ENCODE measurements around the gene RELT. TPM values are rescaled to one million over a fixed set of nuclear protein-coding genes. Genes with fewer than 3 reads are reported as not detected.

The RELT gene
- total and polyA plus RNA-seq, 2 donors: 9.9 to 10.4 TPM

- Histone ChIP-seq H3K4me3 (ENCODE audit: low read length in 2 of 2) (no peak overlapping the region), H3K36me3 (ENCODE audit: control insufficient read depth in 2 of 2, insufficient read depth in 2 of 2, low read length in 1 of 2) (no peaks in the 10 kb centered on the region), H3K27ac (ENCODE audit: low read depth in 1 of 2, low read length in 1 of 2) (peak overlapping the region; percentile 69 to 88), H3K9me3 (ENCODE audit: control insufficient read depth in 2 of 2, insufficient read depth in 1 of 2, low read length in 1 of 2) (no peaks in the 10 kb centered on the region), H3K4me1 (ENCODE audit: control insufficient read depth in 2 of 2, insufficient read depth in 2 of 2, low read length in 2 of 2) (peaks cover 4 to 10% of the 10 kb centered on the region in 2 donors), H3K27me3 (ENCODE audit: control insufficient read depth in 2 of 2, insufficient read depth in 1 of 2, low read length in 1 of 2) (no peaks in the 10 kb centered on the region)
- peak in 1 of 9 donors; percentile 52 for DNase-seq (ENCODE audit: low read depth in 6 of 9, low spot score in 9 of 9)
- WGBS: 94% methylated on average over 4 of the region's 4 CpGs
Observed at GRCh38 chr11:73366265-73366610, 10.0 kb upstream of the RELT start.

DNA sequence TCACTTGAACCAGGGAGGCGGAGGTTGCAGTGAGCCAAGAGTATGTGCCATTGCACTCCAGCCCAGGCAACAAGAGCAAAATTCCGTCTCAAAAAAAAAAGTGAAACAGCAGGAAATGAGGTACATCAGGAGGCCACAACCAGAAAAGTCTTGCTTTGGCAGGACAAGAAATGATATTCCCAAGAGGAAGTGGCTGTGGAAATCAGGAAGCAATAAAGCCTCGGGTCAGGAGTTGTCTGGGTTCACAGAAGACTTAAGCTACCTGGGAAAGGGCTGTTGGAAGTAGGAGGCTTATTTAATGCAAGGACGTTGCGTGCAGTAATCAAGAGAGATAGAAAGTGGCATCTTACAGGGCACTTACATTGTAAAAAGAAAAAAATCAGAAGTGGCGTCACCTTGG lies 9.2 kb upstream of the RELT start:
- H3K4me1 ChIP-seq (ENCODE audit: control insufficient read depth in 2 of 2, insufficient read depth in 2 of 2, low read length in 2 of 2): peaks cover 4 to 10% of the 10 kb centered on the region in 2 donors
- H3K27me3 ChIP-seq (ENCODE audit: control insufficient read depth in 2 of 2, insufficient read depth in 1 of 2, low read length in 1 of 2): no peaks in the 10 kb centered on the region
- 96% methylated on average over 6 of the region's 6 CpGs for WGBS
- no peaks in the 10 kb centered on the region for H3K36me3 ChIP-seq (ENCODE audit: control insufficient read depth in 2 of 2, insufficient read depth in 2 of 2, low read length in 1 of 2)
- DNase-seq (ENCODE audit: low read depth in 6 of 9, low spot score in 9 of 9): no peak
- no peak overlapping the region for H3K4me3 ChIP-seq (ENCODE audit: low read length in 2 of 2)
- no peaks in the 10 kb centered on the region for H3K9me3 ChIP-seq (ENCODE audit: control insufficient read depth in 2 of 2, insufficient read depth in 1 of 2, low read length in 1 of 2)
- no peak overlapping the region for H3K27ac ChIP-seq (ENCODE audit: low read depth in 1 of 2, low read length in 1 of 2)

DNA sequence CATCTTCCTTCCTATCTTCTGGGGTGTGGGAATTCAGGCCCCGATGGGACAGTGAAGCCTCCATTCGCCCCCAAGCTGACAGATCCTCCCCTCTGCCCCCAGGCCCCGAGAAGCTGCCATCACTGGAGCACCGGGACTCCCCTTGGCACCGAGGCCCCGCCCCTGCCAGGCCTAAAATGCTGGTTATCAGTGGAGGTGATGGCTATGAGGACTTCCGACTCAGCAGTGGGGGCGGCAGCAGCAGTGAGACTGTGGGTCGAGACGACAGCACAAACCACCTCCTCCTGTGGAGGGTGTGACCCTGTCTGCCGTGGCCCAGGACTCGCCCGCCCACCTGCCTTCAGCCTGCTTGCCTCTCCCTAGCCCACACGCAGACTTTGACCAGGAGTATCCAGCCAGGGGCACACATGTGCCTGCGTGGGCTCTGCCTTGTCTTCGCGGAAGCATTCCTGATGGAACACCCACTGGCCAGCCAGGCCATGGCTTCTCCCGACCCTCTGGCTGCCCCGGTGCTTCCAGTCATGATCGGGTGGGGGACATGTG lies 8.6 kb upstream of the RELT start:
- Histone ChIP-seq H3K9me3 (ENCODE audit: control insufficient read depth in 2 of 2, insufficient read depth in 1 of 2, low read length in 1 of 2) (no peaks in the 10 kb centered on the region), H3K27ac (ENCODE audit: low read depth in 1 of 2, low read length in 1 of 2) (no peak overlapping the region), H3K4me3 (ENCODE audit: low read length in 2 of 2) (no peak overlapping the region), H3K27me3 (ENCODE audit: control insufficient read depth in 2 of 2, insufficient read depth in 1 of 2, low read length in 1 of 2) (no peaks in the 10 kb centered on the region), H3K4me1 (ENCODE audit: control insufficient read depth in 2 of 2, insufficient read depth in 2 of 2, low read length in 2 of 2) (peaks cover 4 to 10% of the 10 kb centered on the region in 2 donors), H3K36me3 (ENCODE audit: control insufficient read depth in 2 of 2, insufficient read depth in 2 of 2, low read length in 1 of 2) (no peaks in the 10 kb centered on the region)
- no peak for DNase-seq (ENCODE audit: low read depth in 6 of 9, low spot score in 9 of 9)
- 94% methylated on average over 20 of the region's 20 CpGs for WGBS

DNA sequence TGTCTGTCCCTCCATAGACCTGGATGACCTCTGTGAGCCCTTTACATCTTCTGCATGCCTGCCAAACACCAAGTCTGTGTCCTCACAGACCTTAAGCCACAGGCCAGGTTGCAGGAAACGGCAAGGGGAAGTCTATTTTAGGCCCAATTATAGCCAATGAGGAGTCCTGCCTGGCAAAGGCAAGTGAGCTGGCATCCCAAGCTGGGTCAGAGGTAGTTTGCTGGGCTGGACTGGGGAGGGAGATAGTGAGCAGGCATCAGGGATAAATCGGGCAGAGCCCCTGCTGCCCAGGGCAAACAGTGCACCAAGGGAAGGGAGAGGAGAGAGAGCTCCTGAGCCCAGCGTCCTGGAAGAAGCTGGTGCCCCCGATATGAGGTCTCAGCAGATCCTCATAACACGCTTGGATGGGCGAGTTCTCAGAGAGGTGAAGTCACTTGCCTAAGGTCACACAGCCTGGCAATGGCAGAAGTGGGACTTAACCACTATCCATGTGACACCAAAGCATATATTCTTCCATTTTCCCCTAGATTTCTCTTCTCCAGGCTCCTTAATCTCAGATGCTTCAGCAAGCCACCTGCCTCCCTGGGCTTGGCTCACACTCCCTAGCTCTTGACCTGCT lies 3.7 kb upstream of the RELT start:
- 57% methylated on average over 6 of the region's 6 CpGs for WGBS
- H3K27ac ChIP-seq (ENCODE audit: low read depth in 1 of 2, low read length in 1 of 2): no peak overlapping the region
- peaks cover 8 to 15% of the 10 kb centered on the region in 2 donors for H3K4me1 ChIP-seq (ENCODE audit: control insufficient read depth in 2 of 2, insufficient read depth in 2 of 2, low read length in 2 of 2)

GRCh38 chr11:73374151-73374550 lies 2.0 kb upstream of the RELT start:
- H3K27me3 ChIP-seq (ENCODE audit: control insufficient read depth in 2 of 2, insufficient read depth in 1 of 2, low read length in 1 of 2): no peaks in the 10 kb centered on the region
- H3K36me3 ChIP-seq (ENCODE audit: control insufficient read depth in 2 of 2, insufficient read depth in 2 of 2, low read length in 1 of 2): no peaks in the 10 kb centered on the region
- 95% methylated on average over 4 of the region's 4 CpGs for WGBS
- peaks cover 11 to 31% of the 10 kb centered on the region in 2 donors for H3K4me1 ChIP-seq (ENCODE audit: control insufficient read depth in 2 of 2, insufficient read depth in 2 of 2, low read length in 2 of 2)
- H3K9me3 ChIP-seq (ENCODE audit: control insufficient read depth in 2 of 2, insufficient read depth in 1 of 2, low read length in 1 of 2): no peaks in the 10 kb centered on the region
- H3K4me3 ChIP-seq (ENCODE audit: low read length in 2 of 2): no peak overlapping the region
- H3K27ac ChIP-seq (ENCODE audit: low read depth in 1 of 2, low read length in 1 of 2): no peak overlapping the region
- no peak for DNase-seq (ENCODE audit: low read depth in 6 of 9, low spot score in 9 of 9)

More for the DNA sequence above, 3.7 kb upstream of the RELT start:
- no peaks in the 10 kb centered on the region for H3K9me3 ChIP-seq (ENCODE audit: control insufficient read depth in 2 of 2, insufficient read depth in 1 of 2, low read length in 1 of 2)
- H3K36me3 ChIP-seq (ENCODE audit: control insufficient read depth in 2 of 2, insufficient read depth in 2 of 2, low read length in 1 of 2): no peaks in the 10 kb centered on the region
- no peak for DNase-seq (ENCODE audit: low read depth in 6 of 9, low spot score in 9 of 9)
- H3K4me3 ChIP-seq (ENCODE audit: low read length in 2 of 2): no peak overlapping the region
- no peaks in the 10 kb centered on the region for H3K27me3 ChIP-seq (ENCODE audit: control insufficient read depth in 2 of 2, insufficient read depth in 1 of 2, low read length in 1 of 2)

DNA sequence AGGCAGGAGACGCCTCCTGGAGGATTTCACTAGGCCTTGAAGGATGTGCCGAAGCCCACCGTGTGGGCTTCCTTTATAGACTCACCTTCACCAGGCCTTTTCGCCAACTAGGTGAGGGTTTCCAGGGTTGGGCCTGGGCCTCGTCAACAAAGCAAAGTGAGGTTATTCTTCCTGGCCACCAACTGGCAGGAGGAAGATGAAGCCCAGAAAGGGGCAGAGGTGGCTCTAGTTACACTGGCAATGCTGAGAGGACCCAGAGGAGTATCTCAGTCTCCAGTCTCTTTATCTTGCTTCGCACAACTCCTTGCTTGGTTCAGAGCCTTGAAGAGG lies 404 bp upstream of the RELT start:
- Histone ChIP-seq H3K4me1 (ENCODE audit: control insufficient read depth in 2 of 2, insufficient read depth in 2 of 2, low read length in 2 of 2) (peaks cover 11 to 46% of the 10 kb centered on the region in 2 donors), H3K9me3 (ENCODE audit: control insufficient read depth in 2 of 2, insufficient read depth in 1 of 2, low read length in 1 of 2) (no peaks in the 10 kb centered on the region), H3K36me3 (ENCODE audit: control insufficient read depth in 2 of 2, insufficient read depth in 2 of 2, low read length in 1 of 2) (no peaks in the 10 kb centered on the region), H3K4me3 (ENCODE audit: low read length in 2 of 2) (no peak overlapping the region), H3K27me3 (ENCODE audit: control insufficient read depth in 2 of 2, insufficient read depth in 1 of 2, low read length in 1 of 2) (no peaks in the 10 kb centered on the region), H3K27ac (ENCODE audit: low read depth in 1 of 2, low read length in 1 of 2) (peak overlapping the region; percentile 38 to 65)
- peak in 1 of 9 donors; percentile 56 for DNase-seq (ENCODE audit: low read depth in 6 of 9, low spot score in 9 of 9)
- 71% methylated on average over 6 of the region's 6 CpGs for WGBS

- H3K27me3 ChIP-seq (ENCODE audit: control insufficient read depth in 2 of 2, insufficient read depth in 1 of 2, low read length in 1 of 2): no peaks in the 10 kb centered on the region
- peak overlapping the region; percentile 45 to 70 for H3K4me3 ChIP-seq (ENCODE audit: low read length in 2 of 2)
- 3% methylated on average over 56 of the region's 56 CpGs for WGBS
- no peaks in the 10 kb centered on the region for H3K36me3 ChIP-seq (ENCODE audit: control insufficient read depth in 2 of 2, insufficient read depth in 2 of 2, low read length in 1 of 2)
- peak in 2 of 9 donors; percentile 41 to 62 for DNase-seq (ENCODE audit: low read depth in 6 of 9, low spot score in 9 of 9)
- no peaks in the 10 kb centered on the region for H3K9me3 ChIP-seq (ENCODE audit: control insufficient read depth in 2 of 2, insufficient read depth in 1 of 2, low read length in 1 of 2)
- H3K27ac ChIP-seq (ENCODE audit: low read depth in 1 of 2, low read length in 1 of 2): peak overlapping the region; percentile 36 to 70
- peaks cover 11 to 57% of the 10 kb centered on the region in 2 donors for H3K4me1 ChIP-seq (ENCODE audit: control insufficient read depth in 2 of 2, insufficient read depth in 2 of 2, low read length in 2 of 2)
Observed at GRCh38 chr11:73376803-73377629, 817 bp downstream of the RELT start.

- H3K9me3 ChIP-seq (ENCODE audit: control insufficient read depth in 2 of 2, insufficient read depth in 1 of 2, low read length in 1 of 2): no peaks in the 10 kb centered on the region
- WGBS: 96% methylated on average over 10 of the region's 10 CpGs
- H3K27me3 ChIP-seq (ENCODE audit: control insufficient read depth in 2 of 2, insufficient read depth in 1 of 2, low read length in 1 of 2): no peaks in the 10 kb centered on the region
- H3K4me3 ChIP-seq (ENCODE audit: low read length in 2 of 2): no peak overlapping the region
- no peak for DNase-seq (ENCODE audit: low read depth in 6 of 9, low spot score in 9 of 9)
- peak overlapping the region in 1 of 2 donors; percentile 5 for H3K27ac ChIP-seq (ENCODE audit: low read depth in 1 of 2, low read length in 1 of 2)
- peaks cover 23 to 81% of the 10 kb centered on the region in 2 donors for H3K4me1 ChIP-seq (ENCODE audit: control insufficient read depth in 2 of 2, insufficient read depth in 2 of 2, low read length in 2 of 2)
- H3K36me3 ChIP-seq (ENCODE audit: control insufficient read depth in 2 of 2, insufficient read depth in 2 of 2, low read length in 1 of 2): no peaks in the 10 kb centered on the region
Observed at GRCh38 chr11:73379189-73379880, 3.1 kb downstream of the RELT start.

DNA sequence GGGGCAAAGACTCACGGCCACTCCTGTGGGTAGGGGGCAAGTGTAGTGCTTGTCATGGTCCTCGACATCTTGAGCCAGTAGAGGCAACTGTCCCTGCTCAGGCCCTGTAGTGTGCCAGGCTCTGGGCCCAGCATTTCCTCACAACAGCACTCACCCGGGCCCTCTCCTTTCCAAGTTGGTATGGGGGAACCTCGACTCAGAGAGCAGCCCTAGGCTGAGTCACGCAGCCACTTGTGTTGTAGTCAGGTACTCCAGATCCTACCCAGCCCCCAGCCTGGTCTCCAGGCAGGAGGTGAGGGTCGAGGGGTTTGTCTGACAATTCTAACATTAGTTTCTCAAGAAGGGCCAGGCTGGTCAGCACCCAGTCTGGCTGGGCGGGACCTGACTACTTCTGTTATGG lies 4.1 kb downstream of the RELT start:
- Histone ChIP-seq H3K4me3 (ENCODE audit: low read length in 2 of 2) (no peak overlapping the region), H3K27me3 (ENCODE audit: control insufficient read depth in 2 of 2, insufficient read depth in 1 of 2, low read length in 1 of 2) (no peaks in the 10 kb centered on the region), H3K4me1 (ENCODE audit: control insufficient read depth in 2 of 2, insufficient read depth in 2 of 2, low read length in 2 of 2) (peaks cover 33 to 89% of the 10 kb centered on the region in 2 donors), H3K27ac (ENCODE audit: low read depth in 1 of 2, low read length in 1 of 2) (no peak overlapping the region), H3K36me3 (ENCODE audit: control insufficient read depth in 2 of 2, insufficient read depth in 2 of 2, low read length in 1 of 2) (no peaks in the 10 kb centered on the region), H3K9me3 (ENCODE audit: control insufficient read depth in 2 of 2, insufficient read depth in 1 of 2, low read length in 1 of 2) (no peaks in the 10 kb centered on the region)
- no peak for DNase-seq (ENCODE audit: low read depth in 6 of 9, low spot score in 9 of 9)
- 92% methylated on average over 7 of the region's 7 CpGs for whole genome bisulfite sequencing
